Glutamatergic neuron (in vitro differentiated cells): ENCODE results near the gene MMD. TPM values are rescaled to one million over a fixed set of nuclear protein-coding genes. Genes with fewer than 3 reads are reported as not detected.
"Not testable (repeated sequence)": the region's sequence is repeated elsewhere in the genome, so short reads cannot be mapped to it uniquely, and the experiment has no call there.

Source experiments
- DNase-seq: peaks from one replicate; pipeline ENCODE4 v3.0.0; 2022
- H3K27ac Mint-ChIP-seq: one replicate; pipeline ENCODE4 v1.8.0; 2020; ENCODE audit warnings: mild to moderate bottlenecking, mixed read lengths, inconsistent platforms; ENCODE audit not compliant: unreplicated experiment
- H3K27me3 Mint-ChIP-seq: one replicate; pipeline ENCODE4 v1.8.0; 2020; ENCODE audit warnings: mild to moderate bottlenecking, moderate library complexity, mixed read lengths, inconsistent platforms; ENCODE audit not compliant: unreplicated experiment
- H3K36me3 Mint-ChIP-seq: one replicate; pipeline ENCODE4 v1.8.0; 2020; ENCODE audit warnings: mild to moderate bottlenecking, mixed read lengths, inconsistent platforms; ENCODE audit not compliant: unreplicated experiment
- H3K4me1 Mint-ChIP-seq: one replicate; pipeline ENCODE4 v1.8.0; 2020; ENCODE audit warnings: mild to moderate bottlenecking, low read depth, mixed read lengths, inconsistent platforms; ENCODE audit not compliant: unreplicated experiment
- H3K4me3 Mint-ChIP-seq: one replicate; pipeline ENCODE4 v1.8.0; 2020; ENCODE audit warnings: mild to moderate bottlenecking, mixed read lengths, inconsistent platforms; ENCODE audit not compliant: unreplicated experiment
- H3K9me3 Mint-ChIP-seq: one replicate; pipeline ENCODE4 v1.8.0; 2020; ENCODE audit warnings: mild to moderate bottlenecking, moderate library complexity, mixed read lengths, inconsistent platforms; ENCODE audit not compliant: unreplicated experiment
- CTCF ChIP-seq: fragments of 200-600 bp; sonication (generic); IDR thresholded peaks from one replicate; pipeline ENCODE4 v1.5.0; 2021; ENCODE audit not compliant: partially characterized antibody, unreplicated experiment
- total RNA-seq: library from RNA; stranded (reverse); fragmentation: NEBNext Ultra II Directional; extraction: Animal tissue kit (Norgen Biotek cat#: 25700); gene quantifications from one replicate; pipeline ENCODE4 v1.2.1, GENCODE V29; 2021; ENCODE audit not compliant: unreplicated experiment

Gene MMD
- total RNA-seq, 1 donor from 2014 or later: 60.6 TPM

GRCh38 chr17:55409030-55409800 is 12.4 kb downstream of the MMD start:
- H3K27me3 Mint-ChIP-seq: no peaks in the 10 kb centered on the region
- no peak overlapping the region for H3K27ac Mint-ChIP-seq
- no peak overlapping the region for H3K4me3 Mint-ChIP-seq
- no peak for TF ChIP-seq CTCF
- H3K9me3 Mint-ChIP-seq: no peaks in the 10 kb centered on the region
- no peaks in the 10 kb centered on the region for H3K36me3 Mint-ChIP-seq
- no peaks in the 10 kb centered on the region for H3K4me1 Mint-ChIP-seq
- DNase-seq: no peak

- no peak for DNase-seq
- H3K4me3 Mint-ChIP-seq: no peak overlapping the region
- no peaks in the 10 kb centered on the region for H3K27me3 Mint-ChIP-seq
- no peak overlapping the region for H3K27ac Mint-ChIP-seq
- H3K36me3 Mint-ChIP-seq: no peaks in the 10 kb centered on the region
- no peaks in the 10 kb centered on the region for H3K9me3 Mint-ChIP-seq
- H3K4me1 Mint-ChIP-seq: no peaks in the 10 kb centered on the region
- no peak for TF ChIP-seq CTCF
Measured at GRCh38 chr17:55407641-55408566, 13.7 kb downstream of the MMD start.

- H3K27me3 Mint-ChIP-seq: no peaks in the 10 kb centered on the region
- no peaks in the 10 kb centered on the region for H3K36me3 Mint-ChIP-seq
Measured at GRCh38 chr17:55405600-55405999, 16.0 kb downstream of the MMD start.

GRCh38 chr17:55404197-55404596 is 17.4 kb downstream of the MMD start:
- not testable (repeated sequence) for H3K4me3 Mint-ChIP-seq, H3K27ac Mint-ChIP-seq, H3K4me1 Mint-ChIP-seq, H3K27me3 Mint-ChIP-seq, H3K36me3 Mint-ChIP-seq, DNase-seq, H3K9me3 Mint-ChIP-seq

More at GRCh38 chr17:55405600-55405999, 16.0 kb downstream of the MMD start:
- Mint-ChIP-seq H3K9me3 (no peaks in the 10 kb centered on the region), H3K4me1 (no peaks in the 10 kb centered on the region), H3K27ac (no peak overlapping the region), H3K4me3 (no peak overlapping the region)
- DNase-seq: no peak
- TF ChIP-seq CTCF: no peak

- TF ChIP-seq CTCF: no peak
- peaks cover 2% of the 10 kb centered on the region for H3K27me3 Mint-ChIP-seq
- peaks cover 1% of the 10 kb centered on the region for H3K9me3 Mint-ChIP-seq
- no peak overlapping the region for H3K27ac Mint-ChIP-seq
- no peak overlapping the region for H3K4me3 Mint-ChIP-seq
- no peak for DNase-seq
- H3K36me3 Mint-ChIP-seq: peaks cover 7% of the 10 kb centered on the region
- H3K4me1 Mint-ChIP-seq: no peaks in the 10 kb centered on the region
Measured at GRCh38 chr17:55402374-55402773, 19.3 kb downstream of the MMD start.
